GM18526 (cell line): ENCODE results near the gene MTLN.

Experiments used
- POLR2A ChIP-seq: IDR thresholded peaks from 3 replicates; pipeline ENCODE4 v1.6.1; 2011; ENCODE audit not compliant: insufficient read length; ENCODE audit errors: extremely low read depth

The MTLN gene

DNA sequence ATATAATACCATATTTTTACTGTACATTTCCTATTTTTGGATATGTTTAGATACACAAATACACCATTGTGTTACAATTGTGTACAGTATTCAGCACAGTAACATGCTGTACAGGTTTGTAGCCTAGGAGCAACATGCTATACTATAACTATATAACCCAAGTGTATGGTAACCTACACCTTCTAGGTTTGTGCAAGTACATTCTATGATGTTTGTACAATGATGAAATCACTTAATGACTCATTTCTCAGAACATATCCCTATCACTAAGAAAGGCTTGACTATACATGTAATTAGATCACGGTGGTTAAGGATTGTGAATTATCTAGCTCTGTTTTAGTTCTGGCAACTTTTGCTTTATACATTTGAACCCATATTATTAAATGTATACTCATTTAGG lies 38.8 kb downstream of the MTLN start:
- no peak for TF ChIP-seq POLR2A

DNA sequence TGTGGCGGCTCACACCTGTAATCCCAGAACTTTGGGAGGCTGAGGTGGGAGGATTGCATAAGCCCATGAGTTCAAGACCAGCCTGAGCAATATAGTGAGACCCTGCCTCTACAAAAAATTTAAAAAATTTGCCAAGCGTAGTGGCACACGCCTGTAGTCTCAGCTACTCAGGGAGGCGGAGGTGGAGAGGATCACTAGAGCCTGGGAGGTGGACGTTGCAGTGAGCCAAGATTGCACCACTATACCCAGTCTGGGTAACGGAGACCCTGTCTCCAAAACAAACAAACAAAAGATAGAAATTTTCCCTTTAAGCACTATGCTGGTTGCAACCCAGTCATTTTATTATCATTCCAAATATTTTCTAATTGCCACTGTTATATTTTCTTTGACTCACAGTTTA lies 39.8 kb downstream of the MTLN start:
- no peak for TF ChIP-seq POLR2A

DNA sequence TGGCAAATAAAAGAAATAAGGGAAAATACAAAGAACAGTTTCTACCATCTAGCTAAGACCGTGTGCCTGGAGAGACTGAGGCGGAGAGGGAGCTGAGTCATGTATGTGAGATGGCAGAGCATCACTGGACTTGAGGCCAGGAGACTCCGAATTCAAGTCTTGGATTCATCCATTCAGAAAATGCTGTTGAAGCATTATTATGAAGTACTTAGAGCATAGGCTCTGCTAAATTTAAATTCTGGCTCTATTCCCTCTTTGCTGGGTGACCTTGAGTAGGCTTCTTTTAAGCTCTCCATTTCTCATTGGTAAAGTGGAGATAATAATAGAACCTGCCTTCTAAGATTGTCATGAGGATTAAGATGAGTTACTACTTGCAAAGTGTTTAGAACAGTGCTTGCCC lies 42.2 kb downstream of the MTLN start:
- no peak for TF ChIP-seq POLR2A

DNA sequence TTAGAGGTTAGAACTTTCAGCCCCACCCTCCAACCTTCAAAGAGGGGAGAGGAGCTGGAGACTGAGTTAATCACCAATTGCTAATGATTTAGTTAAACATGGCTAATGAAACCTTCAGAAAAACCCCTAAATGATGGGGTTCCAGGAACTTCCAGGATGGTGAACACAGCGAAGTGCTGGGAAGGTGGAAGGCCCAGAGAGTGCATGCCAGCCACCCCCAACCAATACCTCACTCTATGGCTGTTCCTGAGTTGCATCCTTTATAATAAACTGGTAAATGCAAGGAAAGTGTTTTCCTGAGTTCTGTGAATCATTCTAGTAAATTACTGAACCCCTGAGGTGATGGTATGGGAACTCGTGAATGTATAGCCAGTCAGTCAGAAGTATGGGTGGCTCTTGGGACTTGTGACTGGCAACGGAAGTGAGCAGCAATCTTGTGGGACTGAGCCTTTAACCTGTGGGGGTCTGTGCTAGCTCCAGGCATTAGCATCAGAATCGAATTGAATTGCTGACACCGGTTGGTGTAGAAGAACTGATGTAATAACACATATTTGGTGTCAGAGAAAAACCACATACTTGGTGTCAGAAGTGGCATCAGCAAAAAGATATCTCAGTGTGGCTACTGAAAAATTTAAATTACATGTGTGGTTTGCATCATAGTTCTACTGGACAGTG lies 44.9 kb downstream of the MTLN start:
- TF ChIP-seq POLR2A: no peak

DNA sequence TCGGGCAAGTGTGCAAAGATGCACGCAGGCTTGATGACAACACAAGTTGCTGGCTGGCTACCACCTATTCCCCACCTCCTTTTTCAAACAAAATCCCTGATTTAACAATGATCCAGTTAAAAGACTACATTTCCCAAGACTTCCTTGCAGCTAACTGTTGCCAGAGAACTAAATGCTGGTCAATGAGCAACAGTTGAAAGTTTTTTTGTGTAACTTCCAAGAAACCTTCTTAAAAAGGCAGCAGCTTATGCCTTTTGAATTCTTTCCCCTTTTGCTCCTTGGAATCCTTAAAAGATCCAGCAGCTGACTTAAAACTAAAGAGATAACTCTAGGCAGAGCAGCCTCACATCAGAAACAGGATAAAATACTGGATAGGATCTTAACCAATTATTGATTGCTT lies 46.1 kb downstream of the MTLN start:
- TF ChIP-seq POLR2A: no peak
